ENCODE data around the gene ARID3C.

Gene ARID3C

DNA sequence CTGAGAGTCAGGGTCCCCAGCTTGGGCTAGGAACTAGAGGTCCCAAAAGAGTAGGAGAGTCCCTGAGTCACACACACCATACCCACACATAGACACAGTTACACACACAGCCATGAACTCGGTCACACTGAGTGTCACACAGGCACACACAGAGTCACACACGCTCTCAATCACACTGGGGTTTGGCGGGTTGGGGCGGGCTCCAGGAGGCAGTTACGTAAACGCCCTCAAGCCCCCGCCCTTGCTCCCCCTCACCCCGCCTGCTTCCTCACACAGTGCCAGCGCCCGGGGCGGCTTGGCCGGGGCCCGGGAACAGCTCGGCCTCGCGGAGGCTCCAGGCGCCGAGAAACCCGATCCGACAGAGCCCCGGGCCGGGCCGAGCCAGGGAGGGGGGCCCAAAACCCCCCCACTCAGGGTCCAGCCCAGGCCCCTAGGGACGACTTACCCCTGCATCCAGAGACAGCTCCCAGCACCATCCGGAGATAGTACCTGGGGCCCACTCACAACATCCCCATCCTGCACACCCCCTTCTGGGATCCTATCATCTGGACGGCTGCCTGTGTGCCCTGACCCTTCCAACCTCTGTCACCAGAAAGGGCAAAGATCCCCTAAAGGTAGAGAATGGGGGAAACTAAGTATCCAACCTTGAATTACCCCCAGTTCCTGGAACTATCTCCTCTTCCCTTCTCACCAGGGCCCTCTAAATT, 35.8 kb downstream of the ARID3C start:
- no peak overlapping the region for H2BK5ac ChIP-seq (ENCODE audit: low read depth, low read length, poor library complexity, severe bottlenecking)
- H3K9me3 ChIP-seq (ENCODE audit: control insufficient read depth, low read length) = no peaks in the 10 kb centered on the region
- H2BK15ac ChIP-seq (ENCODE audit: low read depth, poor library complexity, severe bottlenecking) = no peak overlapping the region
- H3K14ac ChIP-seq (ENCODE audit: low read length in 2 of 2) = no peak overlapping the region
- no peaks in the 10 kb centered on the region for H3K79me1 ChIP-seq (replicated peaks; ENCODE audit: low read length, poor library complexity, severe bottlenecking)
- H3K27ac ChIP-seq (ENCODE audit: low read length, poor library complexity, severe bottlenecking) = no peak overlapping the region
- H2AFZ ChIP-seq (ENCODE audit: low read depth, low read length) = no peak overlapping the region
- H4K8ac ChIP-seq (ENCODE audit: low read length) = no peak overlapping the region
- H2AK5ac ChIP-seq (ENCODE audit: low read length, severe bottlenecking) = no peak overlapping the region
- peak overlapping the region in 1 of 2 experiments; percentile 38 for H3K23ac ChIP-seq (ENCODE audit: low read length in 2 of 2)
- H2BK120ac ChIP-seq (ENCODE audit: low read depth, low read length) = no peak overlapping the region
- no peak overlapping the region for H3K4ac ChIP-seq (ENCODE audit: low read depth in 1 of 2, low read length in 2 of 2)
- H3K4me1 ChIP-seq (ENCODE audit: control insufficient read depth, insufficient read depth, low read depth, low read length) = peaks cover 29% of the 10 kb centered on the region
- no peak overlapping the region for H3K4me2 ChIP-seq (ENCODE audit: low read length, poor library complexity, severe bottlenecking)
- no peak overlapping the region for H3K4me3 ChIP-seq (ENCODE audit: insufficient read depth in 1 of 2, low read depth in 1 of 2, low read length in 2 of 2)
- H3K27me3 ChIP-seq (ENCODE audit: control insufficient read depth in 1 of 2, insufficient read depth in 1 of 2, low read length in 2 of 2) = peaks cover 79 to 84% of the 10 kb centered on the region in 2 experiments
- no peak overlapping the region for H3K18ac ChIP-seq (ENCODE audit: low read depth in 1 of 2, low read length in 2 of 2)
- DNase-seq = no peak
- H3K9ac ChIP-seq (ENCODE audit: low read length) = no peak overlapping the region
- 13% methylated on average over 20 of the region's 26 CpGs for WGBS
- no peak overlapping the region for H2BK12ac ChIP-seq (ENCODE audit: low read length in 2 of 2)
- no peak overlapping the region for H4K91ac ChIP-seq (ENCODE audit: low read length)
- no peaks in the 10 kb centered on the region for H3K36me3 ChIP-seq (ENCODE audit: control insufficient read depth in 1 of 2, insufficient read depth in 2 of 2, low read depth in 1 of 2, low read length in 2 of 2)

GRCh38 chr9:34591917-34592866, 36.7 kb downstream of the ARID3C start:
- no peak overlapping the region for H2BK5ac ChIP-seq (ENCODE audit: low read depth, low read length, poor library complexity, severe bottlenecking)
- no peak overlapping the region for H4K91ac ChIP-seq (ENCODE audit: low read length)
- no peak overlapping the region for H3K27ac ChIP-seq (ENCODE audit: low read length, poor library complexity, severe bottlenecking)
- peak overlapping the region in 1 of 2 experiments; percentile 14 for H3K23ac ChIP-seq (ENCODE audit: low read length in 2 of 2)
- H2AFZ ChIP-seq (ENCODE audit: low read depth, low read length) = no peak overlapping the region
- no peak overlapping the region for H3K4me3 ChIP-seq (ENCODE audit: insufficient read depth in 1 of 2, low read depth in 1 of 2, low read length in 2 of 2)
- H3K4me1 ChIP-seq (ENCODE audit: control insufficient read depth, insufficient read depth, low read depth, low read length) = peaks cover 29% of the 10 kb centered on the region
- H4K8ac ChIP-seq (ENCODE audit: low read length) = no peak overlapping the region
- DNase-seq = no peak
- no peak overlapping the region for H3K18ac ChIP-seq (ENCODE audit: low read depth in 1 of 2, low read length in 2 of 2)
- WGBS = 15% methylated on average over 16 of the region's 16 CpGs
- H3K9ac ChIP-seq (ENCODE audit: low read length) = no peak overlapping the region
- no peak overlapping the region for H2BK12ac ChIP-seq (ENCODE audit: low read length in 2 of 2)
- no peak overlapping the region for H3K4ac ChIP-seq (ENCODE audit: low read depth in 1 of 2, low read length in 2 of 2)
- no peak overlapping the region for H2BK120ac ChIP-seq (ENCODE audit: low read depth, low read length)
- no peaks in the 10 kb centered on the region for H3K79me1 ChIP-seq (replicated peaks; ENCODE audit: low read length, poor library complexity, severe bottlenecking)
- H3K14ac ChIP-seq (ENCODE audit: low read length in 2 of 2) = no peak overlapping the region
- H2BK15ac ChIP-seq (ENCODE audit: low read depth, poor library complexity, severe bottlenecking) = peak overlapping the region; percentile 12
- no peaks in the 10 kb centered on the region for H3K36me3 ChIP-seq (ENCODE audit: control insufficient read depth in 1 of 2, insufficient read depth in 2 of 2, low read depth in 1 of 2, low read length in 2 of 2)
- peaks cover 84 to 86% of the 10 kb centered on the region in 2 experiments for H3K27me3 ChIP-seq (ENCODE audit: control insufficient read depth in 1 of 2, insufficient read depth in 1 of 2, low read length in 2 of 2)
- no peak overlapping the region for H2AK5ac ChIP-seq (ENCODE audit: low read length, severe bottlenecking)
- no peaks in the 10 kb centered on the region for H3K9me3 ChIP-seq (ENCODE audit: control insufficient read depth, low read length)
- H3K4me2 ChIP-seq (ENCODE audit: low read length, poor library complexity, severe bottlenecking) = no peak overlapping the region

- Histone ChIP-seq H2AK5ac (ENCODE audit: low read length, severe bottlenecking) (no peak overlapping the region), H3K79me1 (replicated peaks; ENCODE audit: low read length, poor library complexity, severe bottlenecking) (no peaks in the 10 kb centered on the region), H3K4me3 (ENCODE audit: insufficient read depth in 1 of 2, low read depth in 1 of 2, low read length in 2 of 2) (peak overlapping the region; percentile 30 to 68), H3K23ac (ENCODE audit: low read length in 2 of 2) (no peak overlapping the region), H2AFZ (ENCODE audit: low read depth, low read length) (peak overlapping the region; percentile 3), H4K8ac (ENCODE audit: low read length) (no peak overlapping the region), H3K4me1 (ENCODE audit: control insufficient read depth, insufficient read depth, low read depth, low read length) (peaks cover 29% of the 10 kb centered on the region), H3K36me3 (ENCODE audit: control insufficient read depth in 1 of 2, insufficient read depth in 2 of 2, low read depth in 1 of 2, low read length in 2 of 2) (no peaks in the 10 kb centered on the region), H3K14ac (ENCODE audit: low read length in 2 of 2) (no peak overlapping the region), H3K18ac (ENCODE audit: low read depth in 1 of 2, low read length in 2 of 2) (no peak overlapping the region), H3K27ac (ENCODE audit: low read length, poor library complexity, severe bottlenecking) (no peak overlapping the region), H2BK15ac (ENCODE audit: low read depth, poor library complexity, severe bottlenecking) (no peak overlapping the region), H3K9ac (ENCODE audit: low read length) (no peak overlapping the region), H2BK12ac (ENCODE audit: low read length in 2 of 2) (no peak overlapping the region), H2BK5ac (ENCODE audit: low read depth, low read length, poor library complexity, severe bottlenecking) (no peak overlapping the region), H3K27me3 (ENCODE audit: control insufficient read depth in 1 of 2, insufficient read depth in 1 of 2, low read length in 2 of 2) (peaks cover 84 to 86% of the 10 kb centered on the region in 2 experiments), H3K9me3 (ENCODE audit: control insufficient read depth, low read length) (no peaks in the 10 kb centered on the region), H4K91ac (ENCODE audit: low read length) (no peak overlapping the region), H3K4me2 (ENCODE audit: low read length, poor library complexity, severe bottlenecking) (peak overlapping the region; percentile 35), H3K4ac (ENCODE audit: low read depth in 1 of 2, low read length in 2 of 2) (no peak overlapping the region), H2BK120ac (ENCODE audit: low read depth, low read length) (no peak overlapping the region)
- 1% methylated on average over 50 of the region's 60 CpGs for WGBS
- peak; percentile 77 for DNase-seq
These were observed 37.5 kb downstream of the ARID3C start for GRCh38 chr9:34591248-34591916.
